GM19324 (cell line): ENCODE results near the gene CCNK.

Experiments used
- ATAC-seq: cut with Tn5 transposase; IDR thresholded peaks from one replicate; pipeline ENCODE4 v1.9.1; 2021; ENCODE audit warnings: mild to moderate bottlenecking, moderate library complexity; ENCODE audit not compliant: unreplicated experiment, low FRiP score

The CCNK gene

GRCh38 chr14:99518441-99519346 is 37.5 kb downstream of the CCNK start:
- ATAC-seq, result peak; percentile 50

- ATAC-seq, result no peak
These were observed 38.2 kb downstream of the CCNK start for GRCh38 chr14:99519347-99519881.

- ATAC-seq, result no peak
These were observed 38.8 kb downstream of the CCNK start for GRCh38 chr14:99519931-99520421.

- no peak for ATAC-seq
These were observed 39.4 kb downstream of the CCNK start for GRCh38 chr14:99520571-99521081.

GRCh38 chr14:99521176-99522024 is 40.2 kb downstream of the CCNK start:
- no peak for ATAC-seq

- ATAC-seq, result no peak
These were observed 40.8 kb downstream of the CCNK start for GRCh38 chr14:99522025-99522401.

GRCh38 chr14:99522457-99522891 is 41.3 kb downstream of the CCNK start:
- ATAC-seq, result no peak

- no peak for ATAC-seq
These were observed 41.9 kb downstream of the CCNK start for GRCh38 chr14:99522934-99523703.

- no peak for ATAC-seq
These were observed 42.5 kb downstream of the CCNK start for GRCh38 chr14:99523704-99524055.

- ATAC-seq, result no peak
These were observed 43.0 kb downstream of the CCNK start for GRCh38 chr14:99524091-99524661.

- no peak for ATAC-seq
These were observed 43.8 kb downstream of the CCNK start for GRCh38 chr14:99524804-99525698.

GRCh38 chr14:99525699-99526080 is 44.5 kb downstream of the CCNK start:
- no peak for ATAC-seq

- ATAC-seq, result no peak
These were observed 45.8 kb downstream of the CCNK start for GRCh38 chr14:99527026-99527425.

GRCh38 chr14:99527427-99528076 is 46.3 kb downstream of the CCNK start:
- ATAC-seq, result no peak

- ATAC-seq, result no peak
These were observed 48.7 kb downstream of the CCNK start for GRCh38 chr14:99529899-99530298.

- no peak for ATAC-seq
These were observed 49.4 kb downstream of the CCNK start for GRCh38 chr14:99530407-99531155.

GRCh38 chr14:99531251-99532096 is 50.3 kb downstream of the CCNK start:
- ATAC-seq, result no peak
